ENCODE measurements around the gene PIGH. TPM values are rescaled to one million over a fixed set of nuclear protein-coding genes. Genes with fewer than 3 reads are reported as not detected.

PIGH gene
- total and polyA plus RNA-seq, 2 experiments from 2014 or later, result 64.4 to 75.8 TPM

- Histone ChIP-seq H3K4me2 (peak overlapping the region; percentile 36), H2AFZ (no peak overlapping the region), H3K36me3 (replicated peaks; ENCODE audit: insufficient read depth, low read depth) (no peaks in the 10 kb centered on the region), H3K9me3 (ENCODE audit: low read depth) (no peaks in the 10 kb centered on the region), H3K27me3 (no peaks in the 10 kb centered on the region), H3K79me2 (no peaks in the 10 kb centered on the region), H3K4me1 (ENCODE audit: insufficient read depth) (peaks cover 19% of the 10 kb centered on the region), H3K4me3 (no peak overlapping the region), H4K20me1 (ENCODE audit: insufficient read depth, poor library complexity, severe bottlenecking) (no peaks in the 10 kb centered on the region), H3K9me2 (replicated peaks; ENCODE audit: insufficient read depth) (no peaks in the 10 kb centered on the region), H3K27ac (peak overlapping the region; percentile 83)
- 53% methylated on average over 6 of the region's 6 CpGs for WGBS (ENCODE audit: low lambda C conversion rate, missing lambda C conversion rate)
- TF ChIP-seq EZH2phosphoT487 (IDR thresholded peaks at IDR 0.05; ENCODE audit: low read depth, severe bottlenecking, unreplicated experiment) (no peak), EZH2 (IDR thresholded peaks at IDR 0.05; ENCODE audit: borderline replicate concordance) (no peak), CTCF (IDR thresholded peaks at IDR 0.05; ENCODE audit: poor library complexity) (no peak)
- DNase-seq (ENCODE audit: low spot score), result peak; percentile 59
Observed at GRCh38 chr14:67566908-67567307, 33.2 kb downstream of the PIGH start.

GRCh38 chr14:67564236-67564635, 35.8 kb downstream of the PIGH start:
- Histone ChIP-seq H3K27me3 (no peaks in the 10 kb centered on the region), H3K4me3 (no peak overlapping the region), H4K20me1 (ENCODE audit: insufficient read depth, poor library complexity, severe bottlenecking) (no peaks in the 10 kb centered on the region), H3K4me1 (ENCODE audit: insufficient read depth) (peaks cover 19% of the 10 kb centered on the region), H3K36me3 (replicated peaks; ENCODE audit: insufficient read depth, low read depth) (no peaks in the 10 kb centered on the region), H3K9me2 (replicated peaks; ENCODE audit: insufficient read depth) (no peaks in the 10 kb centered on the region), H3K4me2 (no peak overlapping the region), H3K9me3 (ENCODE audit: low read depth) (no peaks in the 10 kb centered on the region), H2AFZ (no peak overlapping the region), H3K79me2 (no peaks in the 10 kb centered on the region), H3K27ac (no peak overlapping the region)
- no peak for DNase-seq (ENCODE audit: low spot score)
- 97% methylated on average over 5 of the region's 5 CpGs for WGBS (ENCODE audit: low lambda C conversion rate, missing lambda C conversion rate)
- TF ChIP-seq EZH2 (IDR thresholded peaks at IDR 0.05; ENCODE audit: borderline replicate concordance) (no peak), CTCF (IDR thresholded peaks at IDR 0.05; ENCODE audit: poor library complexity) (no peak), EZH2phosphoT487 (IDR thresholded peaks at IDR 0.05; ENCODE audit: low read depth, severe bottlenecking, unreplicated experiment) (no peak)

GRCh38 chr14:67562776-67563150, 37.3 kb downstream of the PIGH start:
- Histone ChIP-seq H3K27me3 (no peaks in the 10 kb centered on the region), H3K4me3 (no peak overlapping the region), H3K36me3 (replicated peaks; ENCODE audit: insufficient read depth, low read depth) (no peaks in the 10 kb centered on the region), H3K9me2 (replicated peaks; ENCODE audit: insufficient read depth) (no peaks in the 10 kb centered on the region), H3K4me2 (no peak overlapping the region), H3K27ac (no peak overlapping the region), H4K20me1 (ENCODE audit: insufficient read depth, poor library complexity, severe bottlenecking) (no peaks in the 10 kb centered on the region), H2AFZ (no peak overlapping the region), H3K9me3 (ENCODE audit: low read depth) (no peaks in the 10 kb centered on the region), H3K4me1 (ENCODE audit: insufficient read depth) (peaks cover 14% of the 10 kb centered on the region), H3K79me2 (no peaks in the 10 kb centered on the region)
- DNase-seq (ENCODE audit: low spot score), result no peak
- WGBS (ENCODE audit: low lambda C conversion rate, missing lambda C conversion rate), result 97% methylated on average over 5 of the region's 5 CpGs
- TF ChIP-seq EZH2 (IDR thresholded peaks at IDR 0.05; ENCODE audit: borderline replicate concordance) (no peak), CTCF (IDR thresholded peaks at IDR 0.05; ENCODE audit: poor library complexity) (no peak)

Data from hepatocyte (in vitro differentiated cells).